ENCODE measurements around the gene ING4.

Gene ING4

GRCh38 chr12:6653342-6653741 is 9.6 kb downstream of the ING4 start:
- DNase-seq (ENCODE audit: insufficient read length, low spot score) (no peak), FAIRE-seq (no peak)
- no peak for TF ChIP-seq CTCF (IDR thresholded peaks at IDR 0.05; ENCODE audit: insufficient read depth, missing control alignments)

- TF ChIP-seq CTCF (IDR thresholded peaks at IDR 0.05; ENCODE audit: insufficient read depth, missing control alignments): no peak
- DNase-seq (ENCODE audit: insufficient read length, low spot score) (no peak), FAIRE-seq (no peak)
Measured at GRCh38 chr12:6652391-6652790, 10.5 kb downstream of the ING4 start.

GRCh38 chr12:6650832-6651231 is 12.1 kb downstream of the ING4 start:
- DNase-seq (ENCODE audit: insufficient read length, low spot score) (no peak), FAIRE-seq (no peak)
- TF ChIP-seq CTCF (IDR thresholded peaks at IDR 0.05; ENCODE audit: insufficient read depth, missing control alignments): no peak

GRCh38 chr12:6647083-6647604 is 15.8 kb downstream of the ING4 start, which contains the start of gene ACRBP:
ACRBP (minus strand) TSS chr12:6647432; CDS start chr12:6647366, 66 bp downstream.
- DNase-seq (ENCODE audit: insufficient read length, low spot score): no peak
- TF ChIP-seq CTCF (IDR thresholded peaks at IDR 0.05; ENCODE audit: insufficient read depth, missing control alignments): no peak
- no peak for FAIRE-seq

- TF ChIP-seq CTCF (IDR thresholded peaks at IDR 0.05; ENCODE audit: insufficient read depth, missing control alignments): no peak
- FAIRE-seq (no peak), DNase-seq (ENCODE audit: insufficient read length, low spot score) (no peak)
Measured at GRCh38 chr12:6646276-6647082, 16.4 kb downstream of the ING4 start.

GRCh38 chr12:6644903-6645302 is 18.0 kb downstream of the ING4 start:
- no peak for DNase-seq (ENCODE audit: insufficient read length, low spot score)
- TF ChIP-seq CTCF (IDR thresholded peaks at IDR 0.05; ENCODE audit: insufficient read depth, missing control alignments): peak; percentile 61
- FAIRE-seq: no peak

- no peak for DNase-seq (ENCODE audit: insufficient read length, low spot score)
Measured at GRCh38 chr12:6644257-6644596, 18.7 kb downstream of the ING4 start.

More at GRCh38 chr12:6644257-6644596, 18.7 kb downstream of the ING4 start:
- FAIRE-seq: no peak
- TF ChIP-seq CTCF (IDR thresholded peaks at IDR 0.05; ENCODE audit: insufficient read depth, missing control alignments): no peak
